PFSK-1 (cell line): Measurements from ENCODE around the gene SIGLEC10.

ENCODE experiments used
- POLR2AphosphoS5 ChIP-seq: IDR thresholded peaks from 2 replicates; pipeline ENCODE4 v1.6.1; 2012; ENCODE audit warnings: low read depth, mild to moderate bottlenecking, control low read depth, low read length, moderate library complexity
- REST ChIP-seq, 2 experiments: IDR thresholded peaks; 2 replicates each; pipeline versions ENCODE4 v1.6.1 to v1.8.0; 2011 to 2012; ENCODE audit warnings: low read depth in 2 of 2, low read length in 2 of 2, control low read depth in 1 of 2, inconsistent platforms in 1 of 2, mild to moderate bottlenecking in 1 of 2, moderate library complexity in 1 of 2; ENCODE audit not compliant: insufficient read depth in 1 of 2
- SIN3A ChIP-seq: IDR thresholded peaks from 2 replicates; pipeline ENCODE4 v1.6.1; 2012; ENCODE audit warnings: mild to moderate bottlenecking, low read length, moderate library complexity, borderline replicate concordance; ENCODE audit not compliant: insufficient read depth
- TAF1 ChIP-seq: IDR thresholded peaks from 2 replicates; pipeline ENCODE4 v1.6.1; 2012; ENCODE audit warnings: low read length, control low read depth, borderline replicate concordance; ENCODE audit not compliant: insufficient read depth

GRCh38 chr19:51440052-51440451, 22.6 kb upstream of the SIGLEC10 start:
- TF ChIP-seq TAF1 (no peak), REST (IDR thresholded peaks at IDR 0.05; ENCODE audit: insufficient read depth in 1 of 2, low read depth in 2 of 2, low read length in 2 of 2) (no peak), POLR2AphosphoS5 (no peak), SIN3A (no peak)
